ENCODE results near the gene ZNF841. TPM values are rescaled to one million over a fixed set of nuclear protein-coding genes. Genes with fewer than 3 reads are reported as not detected.
A peak's percentile ranks its signal among the peaks of the same experiment; 100 is the strongest.

The ZNF841 gene
- total and polyA plus RNA-seq, 2 of the 13 experiments (the other 11 are each of a cell fraction or from before 2014, with no cell fraction given), result 6.2 to 14.2 TPM

DNA sequence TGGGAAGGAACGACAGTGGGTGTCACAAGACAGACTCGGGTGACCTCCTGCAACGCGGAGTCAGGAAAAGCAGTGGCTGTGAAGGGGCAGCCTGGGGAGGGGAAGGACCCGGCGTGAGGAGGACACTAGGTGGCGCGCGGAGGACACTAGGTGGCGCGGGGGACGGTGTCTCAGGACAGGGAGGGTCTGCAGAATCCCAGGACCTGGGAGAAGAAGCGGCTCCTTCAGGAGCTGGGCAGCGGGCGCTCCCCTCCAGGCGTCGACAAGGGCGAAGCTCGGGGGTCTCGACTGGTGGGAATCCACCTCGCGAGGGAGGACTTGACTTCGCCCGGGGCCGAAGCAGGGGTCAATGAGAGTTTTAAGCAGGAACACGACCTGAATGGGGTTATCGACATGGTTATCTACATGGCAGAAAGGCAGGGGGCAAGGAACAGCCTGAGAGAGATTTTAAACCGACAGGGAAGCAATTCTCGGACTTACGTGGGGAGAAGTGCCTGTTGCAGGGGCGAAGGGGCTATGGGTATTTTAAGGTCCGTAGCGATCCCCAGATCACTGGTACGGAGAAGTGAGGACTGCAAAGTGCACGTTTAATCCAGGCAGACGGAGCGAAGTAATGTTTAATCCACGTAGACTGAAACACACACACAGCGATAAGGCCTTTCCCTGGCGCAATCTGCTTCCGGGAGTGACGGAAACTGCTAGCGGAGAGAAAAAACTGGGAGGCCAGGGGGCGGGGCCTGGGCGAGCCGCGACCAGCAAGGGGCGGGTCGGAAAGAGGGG is 43.9 kb upstream of the ZNF841 start, which contains the start of gene ZNF616 (continued):
- TF ChIP-seq KLF15 (CRISPR knock-in tag; IDR thresholded peaks at IDR 0.05; ENCODE audit: borderline replicate concordance) (no peak), NFKB2 (CRISPR knock-in tag; IDR thresholded peaks at IDR 0.05; ENCODE audit: borderline replicate concordance) (peak; percentile 35; the same call in 1 of the 2 replicates), ZBTB38 (CRISPR knock-in tag; IDR thresholded peaks at IDR 0.05) (no peak), KDM5B (CRISPR knock-in tag; IDR thresholded peaks at IDR 0.05; ENCODE audit: borderline replicate concordance) (peak; percentile 60; the same call in 1 of the 2 replicates), DZIP1 (CRISPR knock-in tag; IDR thresholded peaks at IDR 0.05) (no peak), ZNF468 (CRISPR knock-in tag; IDR thresholded peaks at IDR 0.05) (no peak), XRCC5 (optimal IDR thresholded peaks at IDR 0.05; ENCODE audit: low read length) (peak; percentile 71), NR2C2 (CRISPR knock-in tag; IDR thresholded peaks at IDR 0.05; ENCODE audit: borderline replicate concordance) (peak; percentile 94), ZNF101 (CRISPR knock-in tag; IDR thresholded peaks at IDR 0.05; ENCODE audit: borderline replicate concordance, low read depth) (peak; percentile 28; the same call in 1 of the 2 replicates), TFAP4 (IDR thresholded peaks at IDR 0.05; ENCODE audit: borderline replicate concordance, low read depth) (no peak)
- TF ChIP-seq, protein P1, sequence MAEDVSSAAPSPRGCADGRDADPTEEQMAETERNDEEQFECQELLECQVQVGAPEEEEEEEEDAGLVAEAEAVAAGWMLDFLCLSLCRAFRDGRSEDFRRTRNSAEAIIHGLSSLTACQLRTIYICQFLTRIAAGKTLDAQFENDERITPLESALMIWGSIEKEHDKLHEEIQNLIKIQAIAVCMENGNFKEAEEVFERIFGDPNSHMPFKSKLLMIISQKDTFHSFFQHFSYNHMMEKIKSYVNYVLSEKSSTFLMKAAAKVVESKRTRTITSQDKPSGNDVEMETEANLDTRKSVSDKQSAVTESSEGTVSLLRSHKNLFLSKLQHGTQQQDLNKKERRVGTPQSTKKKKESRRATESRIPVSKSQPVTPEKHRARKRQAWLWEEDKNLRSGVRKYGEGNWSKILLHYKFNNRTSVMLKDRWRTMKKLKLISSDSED (CRISPR knock-in tag; IDR thresholded peaks at IDR 0.05), result no peak
- TF ChIP-seq, protein P2, sequence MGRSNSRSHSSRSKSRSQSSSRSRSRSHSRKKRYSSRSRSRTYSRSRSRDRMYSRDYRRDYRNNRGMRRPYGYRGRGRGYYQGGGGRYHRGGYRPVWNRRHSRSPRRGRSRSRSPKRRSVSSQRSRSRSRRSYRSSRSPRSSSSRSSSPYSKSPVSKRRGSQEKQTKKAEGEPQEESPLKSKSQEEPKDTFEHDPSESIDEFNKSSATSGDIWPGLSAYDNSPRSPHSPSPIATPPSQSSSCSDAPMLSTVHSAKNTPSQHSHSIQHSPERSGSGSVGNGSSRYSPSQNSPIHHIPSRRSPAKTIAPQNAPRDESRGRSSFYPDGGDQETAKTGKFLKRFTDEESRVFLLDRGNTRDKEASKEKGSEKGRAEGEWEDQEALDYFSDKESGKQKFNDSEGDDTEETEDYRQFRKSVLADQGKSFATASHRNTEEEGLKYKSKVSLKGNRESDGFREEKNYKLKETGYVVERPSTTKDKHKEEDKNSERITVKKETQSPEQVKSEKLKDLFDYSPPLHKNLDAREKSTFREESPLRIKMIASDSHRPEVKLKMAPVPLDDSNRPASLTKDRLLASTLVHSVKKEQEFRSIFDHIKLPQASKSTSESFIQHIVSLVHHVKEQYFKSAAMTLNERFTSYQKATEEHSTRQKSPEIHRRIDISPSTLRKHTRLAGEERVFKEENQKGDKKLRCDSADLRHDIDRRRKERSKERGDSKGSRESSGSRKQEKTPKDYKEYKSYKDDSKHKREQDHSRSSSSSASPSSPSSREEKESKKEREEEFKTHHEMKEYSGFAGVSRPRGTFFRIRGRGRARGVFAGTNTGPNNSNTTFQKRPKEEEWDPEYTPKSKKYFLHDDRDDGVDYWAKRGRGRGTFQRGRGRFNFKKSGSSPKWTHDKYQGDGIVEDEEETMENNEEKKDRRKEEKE (IDR thresholded peaks at IDR 0.05), result no peak
- TF ChIP-seq, protein P3, sequence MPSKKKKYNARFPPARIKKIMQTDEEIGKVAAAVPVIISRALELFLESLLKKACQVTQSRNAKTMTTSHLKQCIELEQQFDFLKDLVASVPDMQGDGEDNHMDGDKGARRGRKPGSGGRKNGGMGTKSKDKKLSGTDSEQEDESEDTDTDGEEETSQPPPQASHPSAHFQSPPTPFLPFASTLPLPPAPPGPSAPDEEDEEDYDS (CRISPR knock-in tag; IDR thresholded peaks at IDR 0.05), result peak; percentile 54; the same call in 1 of the 2 replicates
- TF ChIP-seq, protein P4, sequence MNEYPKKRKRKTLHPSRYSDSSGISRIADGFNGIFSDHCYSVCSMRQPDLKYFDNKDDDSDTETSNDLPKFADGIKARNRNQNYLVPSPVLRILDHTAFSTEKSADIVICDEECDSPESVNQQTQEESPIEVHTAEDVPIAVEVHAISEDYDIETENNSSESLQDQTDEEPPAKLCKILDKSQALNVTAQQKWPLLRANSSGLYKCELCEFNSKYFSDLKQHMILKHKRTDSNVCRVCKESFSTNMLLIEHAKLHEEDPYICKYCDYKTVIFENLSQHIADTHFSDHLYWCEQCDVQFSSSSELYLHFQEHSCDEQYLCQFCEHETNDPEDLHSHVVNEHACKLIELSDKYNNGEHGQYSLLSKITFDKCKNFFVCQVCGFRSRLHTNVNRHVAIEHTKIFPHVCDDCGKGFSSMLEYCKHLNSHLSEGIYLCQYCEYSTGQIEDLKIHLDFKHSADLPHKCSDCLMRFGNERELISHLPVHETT (CRISPR knock-in tag; conservative IDR thresholded peaks at IDR 0.05), result no peak

Measured in HepG2 (cell line).